Muscle layer of colon (tissue), 2 donors: Measurements from ENCODE around the gene RORC.

Source experiments
- H3K27ac ChIP-seq: one replicate; pipeline ENCODE4 v1.7.0; 2013; ENCODE audit warnings: low read depth, mild to moderate bottlenecking, low read length, moderate library complexity
- H3K27me3 ChIP-seq, 2 donors: one replicate each; pipeline ENCODE4 v1.7.0; 2013; ENCODE audit warnings: low read length in 2 of 2, mild to moderate bottlenecking in 2 of 2; ENCODE audit not compliant: insufficient read depth in 2 of 2, control insufficient read depth in 1 of 2
- H3K36me3 ChIP-seq: one replicate; pipeline ENCODE4 v1.7.0; 2013; ENCODE audit warnings: mild to moderate bottlenecking, low read length; ENCODE audit not compliant: insufficient read depth
- H3K4me1 ChIP-seq: one replicate; pipeline ENCODE4 v1.7.0; 2013; ENCODE audit warnings: mild to moderate bottlenecking, low read length; ENCODE audit not compliant: insufficient read depth
- H3K4me3 ChIP-seq, 2 donors: one replicate each; pipeline ENCODE4 v1.7.0; 2013; ENCODE audit warnings: low read length in 2 of 2, low read depth in 1 of 2, mild to moderate bottlenecking in 1 of 2, moderate library complexity in 1 of 2
- H3K9ac ChIP-seq: one replicate; pipeline ENCODE4 v1.7.0; 2013; ENCODE audit warnings: low read length
- H3K9me3 ChIP-seq: one replicate; pipeline ENCODE4 v1.7.0; 2013; ENCODE audit warnings: mild to moderate bottlenecking, low read length
- donor health status: abdominal sarcoma.
- donor health status: Adenocarcinoma of cecum.

Gene RORC

GRCh38 chr1:151834239-151834638 lies 2.6 kb upstream of the RORC start:
- peaks cover 22 to 37% of the 10 kb centered on the region in 2 donors for H3K27me3 ChIP-seq
- no peak overlapping the region for H3K4me3 ChIP-seq
- H3K36me3 ChIP-seq: no peaks in the 10 kb centered on the region
- no peak overlapping the region for H3K27ac ChIP-seq
- no peak overlapping the region for H3K9ac ChIP-seq
- no peaks in the 10 kb centered on the region for H3K9me3 ChIP-seq
- H3K4me1 ChIP-seq: peaks cover 11% of the 10 kb centered on the region

DNA sequence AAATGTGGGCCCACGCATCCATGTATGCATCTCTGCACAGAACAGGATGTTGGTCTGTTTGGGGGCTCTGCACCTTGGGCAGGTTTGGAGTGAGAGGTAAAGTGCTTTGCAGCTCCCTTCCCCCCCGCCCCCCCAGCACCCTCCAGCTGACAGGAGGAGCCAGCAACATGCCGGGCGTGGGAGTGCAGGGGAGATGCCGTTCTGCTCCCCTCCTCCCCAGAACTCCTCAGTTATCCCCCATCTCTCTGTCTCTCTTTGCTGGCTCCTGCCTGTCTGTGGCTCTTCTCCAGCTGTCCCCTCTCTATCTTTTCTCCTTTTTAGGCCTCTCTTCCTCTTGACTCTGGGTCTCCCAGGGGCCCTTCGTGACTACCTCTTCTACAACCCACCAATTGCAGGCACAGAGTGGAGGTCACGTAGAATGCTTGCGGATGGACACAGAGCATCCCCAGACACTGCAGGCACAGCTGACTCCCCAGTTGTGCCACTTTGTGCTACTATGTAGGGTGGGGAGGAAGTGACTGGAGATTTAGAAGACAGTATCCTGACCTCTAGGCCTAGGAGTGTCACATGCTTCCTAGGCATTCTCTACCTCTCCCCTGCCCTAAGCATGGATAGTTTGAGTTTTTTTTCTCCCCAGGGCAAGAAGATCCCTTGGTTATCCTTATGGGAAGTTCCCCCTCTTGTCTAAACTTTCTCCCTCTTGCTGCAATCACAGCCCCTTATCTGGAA lies 1.7 kb upstream of the RORC start:
- no peak overlapping the region for H3K4me3 ChIP-seq
- H3K27ac ChIP-seq: no peak overlapping the region
- H3K27me3 ChIP-seq: peaks cover 16 to 28% of the 10 kb centered on the region in 2 donors
- peaks cover 8% of the 10 kb centered on the region for H3K4me1 ChIP-seq
- H3K36me3 ChIP-seq: no peaks in the 10 kb centered on the region
- H3K9ac ChIP-seq: no peak overlapping the region
- no peaks in the 10 kb centered on the region for H3K9me3 ChIP-seq

- no peak overlapping the region for H3K9ac ChIP-seq
- peaks cover 11 to 21% of the 10 kb centered on the region in 2 donors for H3K27me3 ChIP-seq
- peaks cover 5% of the 10 kb centered on the region for H3K4me1 ChIP-seq
Measured at GRCh38 chr1:151832318-151832980, 847 bp upstream of the RORC start.

DNA sequence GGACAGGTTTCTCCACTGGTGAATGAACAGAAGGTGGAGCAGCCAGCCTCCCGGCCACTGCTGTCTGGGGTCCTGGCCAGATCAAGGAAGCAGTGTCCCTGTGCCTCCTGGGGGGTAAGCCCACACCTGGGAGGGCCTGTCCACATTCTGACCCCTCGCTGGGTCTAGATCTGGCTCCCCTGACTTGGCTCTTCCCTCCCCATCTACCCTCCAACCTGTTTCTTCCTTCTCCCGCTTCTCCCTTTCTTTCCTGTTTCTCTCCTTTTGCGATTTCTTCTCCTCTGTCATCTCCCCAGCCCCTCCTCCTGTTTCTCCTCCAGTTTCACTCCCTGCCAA lies 378 bp downstream of the RORC start:
- H3K4me1 ChIP-seq: peaks cover 5% of the 10 kb centered on the region
- peaks cover 2 to 12% of the 10 kb centered on the region in 2 donors for H3K27me3 ChIP-seq
- H3K9me3 ChIP-seq: no peaks in the 10 kb centered on the region
- H3K4me3 ChIP-seq: no peak overlapping the region
- H3K36me3 ChIP-seq: no peaks in the 10 kb centered on the region
- H3K27ac ChIP-seq: no peak overlapping the region
- no peak overlapping the region for H3K9ac ChIP-seq

More at GRCh38 chr1:151832318-151832980, 847 bp upstream of the RORC start:
- no peaks in the 10 kb centered on the region for H3K9me3 ChIP-seq
- H3K27ac ChIP-seq: no peak overlapping the region
- H3K4me3 ChIP-seq: no peak overlapping the region
- H3K36me3 ChIP-seq: no peaks in the 10 kb centered on the region

GRCh38 chr1:151830055-151830454 lies 1.5 kb downstream of the RORC start:
- no peaks in the 10 kb centered on the region for H3K9me3 ChIP-seq
- peaks cover 0 to 12% of the 10 kb centered on the region in 2 donors for H3K27me3 ChIP-seq
- H3K36me3 ChIP-seq: no peaks in the 10 kb centered on the region
- H3K4me1 ChIP-seq: peaks cover 5% of the 10 kb centered on the region
- H3K9ac ChIP-seq: no peak overlapping the region
- no peak overlapping the region for H3K4me3 ChIP-seq
- no peak overlapping the region for H3K27ac ChIP-seq

- Histone ChIP-seq H3K27me3 (peaks cover 0 to 12% of the 10 kb centered on the region in 2 donors), H3K9ac (no peak overlapping the region), H3K9me3 (no peaks in the 10 kb centered on the region), H3K4me1 (peaks cover 5% of the 10 kb centered on the region), H3K4me3 (no peak overlapping the region), H3K36me3 (no peaks in the 10 kb centered on the region), H3K27ac (no peak overlapping the region)
Measured at GRCh38 chr1:151829352-151830046, 2.1 kb downstream of the RORC start.

DNA sequence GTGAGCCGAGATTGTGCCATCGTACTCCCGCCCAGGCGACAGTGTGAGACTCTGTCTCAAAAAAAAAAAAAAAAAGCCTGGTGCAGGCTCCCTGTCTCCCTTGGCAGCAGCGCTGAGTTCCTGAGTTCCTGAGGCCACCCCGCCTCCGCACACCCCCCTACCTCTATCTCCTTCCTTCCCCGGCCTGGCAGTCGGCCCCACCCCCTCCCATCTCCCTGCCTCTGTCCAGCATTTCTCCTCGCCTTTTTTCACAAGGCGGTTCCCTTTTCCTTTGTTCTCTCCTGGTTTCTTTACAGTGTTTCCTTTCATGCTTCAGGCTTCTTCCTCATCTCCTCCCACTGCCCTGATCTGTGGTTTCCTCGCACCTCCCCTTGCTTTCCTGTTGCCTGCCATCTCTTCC lies 2.7 kb downstream of the RORC start:
- Histone ChIP-seq H3K27ac (no peak overlapping the region), H3K36me3 (no peaks in the 10 kb centered on the region), H3K27me3 (peaks cover 0 to 12% of the 10 kb centered on the region in 2 donors), H3K4me3 (no peak overlapping the region), H3K4me1 (peaks cover 5% of the 10 kb centered on the region), H3K9me3 (no peaks in the 10 kb centered on the region), H3K9ac (no peak overlapping the region)

- H3K27ac ChIP-seq: no peak overlapping the region
- peaks cover 5% of the 10 kb centered on the region for H3K4me1 ChIP-seq
- H3K9me3 ChIP-seq: no peaks in the 10 kb centered on the region
- H3K4me3 ChIP-seq: no peak overlapping the region
- no peak overlapping the region for H3K9ac ChIP-seq
- no peaks in the 10 kb centered on the region for H3K36me3 ChIP-seq
- H3K27me3 ChIP-seq: peaks cover 0 to 8% of the 10 kb centered on the region in 2 donors
Measured at GRCh38 chr1:151827853-151828252, 3.7 kb downstream of the RORC start.

- H3K27ac ChIP-seq: no peak overlapping the region
Measured at GRCh38 chr1:151825751-151826660, 5.6 kb downstream of the RORC start.

DNA sequence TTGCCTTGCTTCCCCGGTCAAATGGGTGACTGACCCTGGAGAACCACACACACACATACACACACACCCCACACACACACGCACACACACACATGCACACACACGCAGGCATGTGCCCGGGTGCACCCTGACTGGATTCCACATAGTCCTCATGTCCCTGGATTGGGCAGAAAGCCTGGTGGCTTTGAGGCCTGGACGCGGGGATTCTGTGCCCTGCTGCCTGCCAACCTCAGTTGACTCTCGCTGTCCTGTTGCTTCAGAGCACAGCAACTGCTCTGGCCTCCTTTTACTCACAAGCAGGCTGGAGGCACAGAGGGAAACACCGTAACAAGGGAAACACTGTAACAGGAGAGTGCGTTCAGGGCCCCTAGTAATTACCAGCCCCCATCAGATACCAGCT lies 6.4 kb downstream of the RORC start:
- Histone ChIP-seq H3K27ac (no peak overlapping the region), H3K27me3 (no peaks in the 10 kb centered on the region), H3K4me1 (peaks cover 5% of the 10 kb centered on the region), H3K4me3 (no peak overlapping the region), H3K9ac (no peak overlapping the region), H3K9me3 (no peaks in the 10 kb centered on the region), H3K36me3 (no peaks in the 10 kb centered on the region)

More at GRCh38 chr1:151825751-151826660, 5.6 kb downstream of the RORC start:
- peaks cover 0 to 1% of the 10 kb centered on the region in 2 donors for H3K27me3 ChIP-seq
- H3K9me3 ChIP-seq: no peaks in the 10 kb centered on the region
- H3K4me3 ChIP-seq: no peak overlapping the region
- H3K4me1 ChIP-seq: peaks cover 5% of the 10 kb centered on the region
- no peak overlapping the region for H3K9ac ChIP-seq
- H3K36me3 ChIP-seq: no peaks in the 10 kb centered on the region

- no peaks in the 10 kb centered on the region for H3K27me3 ChIP-seq
- no peak overlapping the region for H3K27ac ChIP-seq
- H3K9ac ChIP-seq: no peak overlapping the region
- H3K9me3 ChIP-seq: no peaks in the 10 kb centered on the region
- H3K36me3 ChIP-seq: no peaks in the 10 kb centered on the region
- H3K4me1 ChIP-seq: no peaks in the 10 kb centered on the region
- no peak overlapping the region for H3K4me3 ChIP-seq
Measured at GRCh38 chr1:151823175-151823574, 8.4 kb downstream of the RORC start.
